ENCODE measurements around the gene RAB1A. TPM values are rescaled to one million over a fixed set of nuclear protein-coding genes. Genes with fewer than 3 reads are reported as not detected.

The RAB1A gene
- total and polyA plus RNA-seq, 9 of the 15 experiments (the other 6 are each of a cell fraction or from before 2014, with no cell fraction given): 43.8 to 163 (median 67.7) TPM

- peak; percentile 79 for TF ChIP-seq MYC (IDR thresholded peaks at IDR 0.05; ENCODE audit: low read depth, low read length)
- no peak for TF ChIP-seq MYC (CRISPR knock-in tag; IDR thresholded peaks at IDR 0.05; ENCODE audit: borderline replicate concordance, low read depth)
- no peak for TF ChIP-seq ZNF384 (IDR thresholded peaks at IDR 0.05; ENCODE audit: low read depth, low read length)
- TF ChIP-seq PHF21A (IDR thresholded peaks at IDR 0.05; ENCODE audit: borderline replicate concordance, low read depth): no peak
- TF ChIP-seq SMAD3 (CRISPR knock-in tag; conservative IDR thresholded peaks at IDR 0.05): no peak
- no peak for TF ChIP-seq RFX1 (IDR thresholded peaks at IDR 0.05)
- no peak for TF ChIP-seq GTF2F1 (IDR thresholded peaks at IDR 0.05; ENCODE audit: low read depth, low read length)
- no peak for TF ChIP-seq ZC3H11A (IDR thresholded peaks at IDR 0.05; ENCODE audit: low read depth, low read length)
- no peak for TF ChIP-seq HDGF (IDR thresholded peaks at IDR 0.05)
- no peak for TF ChIP-seq TAF15 (IDR thresholded peaks at IDR 0.05; ENCODE audit: low read depth, low read length)
- TF ChIP-seq ZNF407 (IDR thresholded peaks at IDR 0.05; ENCODE audit: low read depth): no peak
- no peak for TF ChIP-seq POLR2AphosphoS2 (IDR thresholded peaks at IDR 0.05; ENCODE audit: low read length)
- no peak for TF ChIP-seq CSDE1 (IDR thresholded peaks at IDR 0.05)
- TF ChIP-seq DPF2 (IDR thresholded peaks at IDR 0.05): 0 out of 2 replicates have a peak, but pooled peaks have one; percentile 36
- no peak for TF ChIP-seq NCOA1 (IDR thresholded peaks at IDR 0.05; ENCODE audit: low read depth)
- no peak for TF ChIP-seq ZNF512 (tag; IDR thresholded peaks at IDR 0.05)
- TF ChIP-seq BCOR (IDR thresholded peaks at IDR 0.05): no peak
- peak; percentile 91 for TF ChIP-seq POLR2B (IDR thresholded peaks at IDR 0.05; ENCODE audit: low read depth, partially characterized antibody)
- TF ChIP-seq ATF3 (IDR thresholded peaks at IDR 0.05): peak; percentile 93
- no peak; the same call in 1 of the 2 replicates for TF ChIP-seq ATF3 (CRISPR knock-in tag; conservative IDR thresholded peaks at IDR 0.05)
Measured at GRCh38 chr2:65129826-65130663, at the start of gene RAB1A (continued).

All from K562 (cell line).